HG03060 (cell line): ENCODE results near the gene ST6GALNAC6.

Experiments used
- ATAC-seq: cut with Tn5 transposase; IDR thresholded peaks from one replicate; pipeline ENCODE4 v1.9.1; 2021; ENCODE audit warnings: low read depth, moderate number of reproducible peaks; ENCODE audit not compliant: unreplicated experiment

The ST6GALNAC6 gene, protein sequence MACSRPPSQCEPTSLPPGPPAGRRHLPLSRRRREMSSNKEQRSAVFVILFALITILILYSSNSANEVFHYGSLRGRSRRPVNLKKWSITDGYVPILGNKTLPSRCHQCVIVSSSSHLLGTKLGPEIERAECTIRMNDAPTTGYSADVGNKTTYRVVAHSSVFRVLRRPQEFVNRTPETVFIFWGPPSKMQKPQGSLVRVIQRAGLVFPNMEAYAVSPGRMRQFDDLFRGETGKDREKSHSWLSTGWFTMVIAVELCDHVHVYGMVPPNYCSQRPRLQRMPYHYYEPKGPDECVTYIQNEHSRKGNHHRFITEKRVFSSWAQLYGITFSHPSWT

DNA sequence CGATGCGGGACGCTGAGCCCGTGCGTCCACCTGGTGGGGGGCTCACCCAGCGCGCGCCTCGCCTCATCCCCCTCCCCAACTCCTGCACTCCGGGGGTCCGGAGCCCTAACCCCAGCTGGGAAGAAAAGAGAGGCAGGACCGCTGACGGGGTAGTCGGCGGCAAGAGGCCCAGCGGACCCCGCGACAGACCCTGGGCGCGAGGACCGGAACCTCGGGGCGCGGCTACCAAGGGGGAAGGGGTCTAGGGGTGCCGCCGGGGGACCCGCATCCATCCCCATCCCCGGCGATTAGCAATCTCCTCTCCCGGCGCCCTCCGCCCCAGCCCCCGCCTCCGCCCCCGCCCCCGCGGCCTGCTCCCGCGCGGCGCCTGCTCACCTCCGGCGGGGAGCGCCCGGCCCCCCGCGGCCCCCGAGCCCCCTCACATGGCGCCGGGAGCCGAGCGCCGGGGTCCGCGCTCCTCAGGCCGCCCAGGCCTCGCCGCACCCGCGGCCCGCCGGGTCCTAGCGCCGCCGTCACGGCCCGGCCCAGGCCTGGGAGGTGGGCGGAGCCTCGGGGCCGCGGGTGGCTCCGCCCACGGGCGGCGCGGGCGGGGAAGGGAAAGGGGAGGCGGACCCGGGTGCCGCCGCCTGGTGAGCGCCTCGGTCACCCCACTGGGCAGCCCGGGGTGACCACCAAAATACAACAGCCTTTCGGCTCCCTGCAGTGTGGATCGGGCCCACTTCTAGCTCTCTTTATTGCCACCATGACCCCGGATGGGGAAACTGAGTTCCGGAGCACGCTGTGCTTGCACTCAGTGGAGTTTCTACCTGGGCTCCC lies at the start of gene ST6GALNAC6:
ST6GALNAC6 (minus strand) TSS at position 476 of the 816 bp plus-strand sequence. CDS start 1,622 bp downstream, outside the sequence.
- ATAC-seq = no peak

DNA sequence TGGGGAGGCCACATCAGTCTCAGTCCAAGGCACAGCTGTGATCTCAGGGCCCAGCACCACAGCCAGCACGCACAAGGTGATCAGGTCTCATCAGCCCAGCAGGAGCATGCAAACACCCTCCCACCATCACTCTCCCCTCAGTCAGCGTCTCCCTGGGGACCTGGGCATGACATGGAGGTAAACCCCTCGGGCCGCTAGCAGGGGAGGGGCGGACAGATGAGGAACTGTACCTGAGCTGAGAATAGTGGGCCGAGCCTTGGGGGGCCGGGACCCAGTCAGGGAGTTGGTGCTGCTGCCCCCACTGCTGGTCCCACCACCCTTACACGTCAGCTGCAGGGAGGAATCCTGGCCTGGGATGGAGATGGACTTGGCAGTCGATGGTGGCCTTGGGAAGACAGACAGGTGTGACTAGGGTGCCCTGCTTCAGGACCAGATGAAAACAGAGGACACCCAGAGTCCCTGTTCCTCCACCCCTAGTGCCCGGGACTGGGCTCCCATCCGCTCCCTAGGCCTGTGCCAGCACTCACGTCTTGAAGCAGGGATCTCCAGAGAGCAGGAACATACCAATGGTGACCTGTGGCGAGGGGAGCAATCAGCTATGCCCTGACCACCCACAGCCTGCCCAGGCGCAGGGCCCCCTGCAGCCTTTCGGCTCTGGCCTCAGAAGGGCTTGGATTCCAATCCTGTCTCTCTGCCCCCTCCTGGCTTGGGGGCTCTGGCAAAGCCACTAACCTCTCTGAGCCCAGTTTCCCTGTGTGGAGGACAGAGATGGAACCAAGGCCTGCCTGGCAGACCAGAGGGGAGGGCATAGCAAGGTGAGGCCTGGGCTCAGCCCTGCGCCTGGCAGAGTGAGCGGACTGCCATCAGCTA lies 48.7 kb upstream of the ST6GALNAC6 start:
- no peak for ATAC-seq

DNA sequence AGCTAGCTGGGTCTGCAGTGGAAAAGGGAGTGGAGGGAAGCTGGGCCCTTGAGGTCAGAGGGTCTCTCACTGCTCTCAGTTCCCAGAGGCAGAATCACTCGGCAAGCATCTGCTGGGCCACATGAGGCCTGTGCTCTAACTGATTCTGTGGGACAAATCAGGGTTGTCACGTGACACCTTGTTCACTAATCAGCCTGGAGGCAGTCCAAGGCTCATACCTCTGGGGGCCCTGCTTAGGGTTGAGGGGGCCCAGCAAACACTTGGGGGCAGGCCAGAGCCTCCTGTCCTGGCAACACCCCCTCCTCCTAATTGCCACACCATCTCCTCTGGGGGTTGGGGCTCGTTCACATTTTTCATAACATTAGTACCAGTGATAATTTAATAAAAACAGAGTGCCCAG lies 47.3 kb upstream of the ST6GALNAC6 start:
- ATAC-seq = no peak

DNA sequence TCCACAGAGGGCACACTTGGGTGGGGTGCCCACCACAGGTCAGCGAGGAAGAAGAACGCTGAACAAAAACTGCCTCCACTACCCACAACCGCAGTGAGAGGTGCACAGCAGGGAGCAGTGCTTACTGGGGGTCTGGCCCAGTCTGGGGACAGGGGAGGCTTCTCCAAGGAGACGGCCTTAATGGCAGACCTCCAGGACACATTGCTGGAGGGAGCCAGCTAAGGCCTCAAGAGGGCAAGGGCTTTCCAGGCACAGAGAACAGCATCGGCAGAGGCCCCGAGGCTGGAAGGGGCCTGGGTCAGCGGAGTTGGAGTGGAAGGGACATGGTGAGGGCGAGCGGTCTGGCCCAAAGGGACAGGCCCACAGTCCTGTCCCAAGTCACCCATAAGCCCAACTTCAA lies 46.5 kb upstream of the ST6GALNAC6 start:
- no peak for ATAC-seq

DNA sequence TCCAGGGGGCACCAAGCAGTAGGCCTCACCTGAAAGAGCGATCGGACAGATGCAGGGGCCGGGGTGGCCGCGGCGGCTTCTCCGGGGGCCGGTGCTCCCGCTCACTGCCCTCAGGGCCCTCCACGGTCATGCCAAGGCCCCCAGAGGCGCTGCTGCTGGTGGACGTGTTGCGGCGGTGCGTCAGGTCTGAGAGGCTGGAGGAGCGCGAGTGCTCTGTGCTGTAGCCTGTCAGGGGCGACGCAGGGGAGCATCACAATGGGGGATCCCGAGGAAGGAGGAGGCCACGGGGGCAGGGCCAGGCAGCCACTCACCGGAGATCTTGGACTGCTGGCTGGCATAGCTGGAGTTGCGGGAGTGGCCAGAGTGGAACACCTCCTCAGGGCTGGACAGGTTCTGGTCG lies 45.9 kb upstream of the ST6GALNAC6 start:
- ATAC-seq = no peak

DNA sequence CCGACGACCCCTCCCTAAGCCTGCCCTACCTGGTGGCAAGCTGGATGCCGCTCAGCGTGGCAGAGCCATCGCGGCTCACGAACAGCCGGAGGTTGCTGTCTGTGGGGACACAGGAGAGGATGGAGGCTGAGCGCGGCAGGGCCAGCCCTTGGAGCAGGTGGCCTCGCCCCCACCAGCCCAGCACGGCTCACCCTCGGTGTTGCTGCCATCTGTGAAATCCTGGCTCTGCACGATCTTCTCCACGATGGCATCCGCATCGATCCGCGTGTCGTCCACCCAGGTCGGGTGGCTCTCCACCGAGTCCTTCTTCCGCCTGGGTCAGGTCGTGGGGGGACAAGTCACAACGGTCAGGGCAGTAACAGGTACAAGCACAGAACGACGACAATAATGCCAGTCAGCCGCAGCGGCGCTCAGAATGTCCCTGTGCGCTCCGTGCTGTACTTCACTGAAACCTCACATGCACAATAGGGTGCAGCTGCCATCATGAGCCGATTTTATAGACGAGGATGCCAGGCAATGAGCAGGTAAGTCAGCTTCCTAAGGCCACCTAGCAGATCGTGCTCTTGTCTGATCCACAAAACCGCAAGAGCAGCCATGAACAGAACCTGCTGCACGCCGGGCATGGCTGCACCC lies 45.3 kb upstream of the ST6GALNAC6 start:
- no peak for ATAC-seq

DNA sequence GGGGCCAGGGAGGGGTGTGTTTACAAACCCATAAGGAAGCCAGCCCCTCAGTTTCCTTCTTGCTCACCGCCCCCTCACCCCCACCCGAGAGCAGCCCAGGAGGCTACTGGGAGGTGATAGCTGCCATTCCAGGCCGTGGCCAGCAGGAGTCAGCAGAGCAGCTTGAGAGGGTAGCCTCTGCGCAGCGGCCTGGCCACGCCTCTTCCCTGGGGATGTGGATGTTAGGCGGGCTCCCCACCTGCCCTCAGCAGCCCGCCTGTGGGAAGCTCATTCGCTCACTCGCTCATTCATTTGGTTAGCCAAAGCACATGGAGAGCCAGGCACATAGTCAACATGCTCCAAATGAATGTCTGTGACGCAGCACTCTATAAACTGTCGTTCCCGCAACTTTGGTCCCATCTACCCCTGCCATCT lies 44.3 kb upstream of the ST6GALNAC6 start:
- ATAC-seq = no peak

DNA sequence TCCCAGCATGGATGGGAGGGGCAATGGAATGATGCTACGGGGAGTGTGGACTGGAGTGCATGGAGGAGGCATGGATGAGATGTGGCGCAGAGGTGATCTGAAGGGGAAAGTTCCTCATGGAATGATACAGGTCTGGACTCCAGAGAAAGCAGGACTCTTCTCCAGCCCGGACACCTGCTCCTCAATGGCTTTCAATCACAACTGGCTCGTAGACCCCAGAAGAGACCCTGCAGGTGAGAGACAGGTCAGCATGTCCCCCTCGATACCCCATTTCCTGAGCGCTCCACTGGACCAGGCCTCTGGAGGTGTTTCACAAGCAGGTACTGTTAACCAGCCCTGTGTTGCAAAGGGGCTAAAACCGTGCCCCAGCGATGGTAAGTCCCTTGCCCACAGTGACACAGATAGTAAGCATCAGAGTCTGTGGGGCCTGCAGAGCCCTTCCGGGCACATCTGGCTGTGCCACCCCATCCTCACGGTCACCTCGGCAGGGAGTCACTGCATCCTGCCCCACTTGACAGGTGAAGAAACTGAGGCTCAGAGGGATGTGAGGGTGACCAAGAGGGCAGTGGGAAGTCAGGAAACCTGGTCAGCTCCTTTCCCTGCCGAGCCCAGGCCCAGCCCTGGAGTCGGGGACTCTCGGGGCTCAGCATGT lies 43.7 kb upstream of the ST6GALNAC6 start:
- ATAC-seq = no peak

DNA sequence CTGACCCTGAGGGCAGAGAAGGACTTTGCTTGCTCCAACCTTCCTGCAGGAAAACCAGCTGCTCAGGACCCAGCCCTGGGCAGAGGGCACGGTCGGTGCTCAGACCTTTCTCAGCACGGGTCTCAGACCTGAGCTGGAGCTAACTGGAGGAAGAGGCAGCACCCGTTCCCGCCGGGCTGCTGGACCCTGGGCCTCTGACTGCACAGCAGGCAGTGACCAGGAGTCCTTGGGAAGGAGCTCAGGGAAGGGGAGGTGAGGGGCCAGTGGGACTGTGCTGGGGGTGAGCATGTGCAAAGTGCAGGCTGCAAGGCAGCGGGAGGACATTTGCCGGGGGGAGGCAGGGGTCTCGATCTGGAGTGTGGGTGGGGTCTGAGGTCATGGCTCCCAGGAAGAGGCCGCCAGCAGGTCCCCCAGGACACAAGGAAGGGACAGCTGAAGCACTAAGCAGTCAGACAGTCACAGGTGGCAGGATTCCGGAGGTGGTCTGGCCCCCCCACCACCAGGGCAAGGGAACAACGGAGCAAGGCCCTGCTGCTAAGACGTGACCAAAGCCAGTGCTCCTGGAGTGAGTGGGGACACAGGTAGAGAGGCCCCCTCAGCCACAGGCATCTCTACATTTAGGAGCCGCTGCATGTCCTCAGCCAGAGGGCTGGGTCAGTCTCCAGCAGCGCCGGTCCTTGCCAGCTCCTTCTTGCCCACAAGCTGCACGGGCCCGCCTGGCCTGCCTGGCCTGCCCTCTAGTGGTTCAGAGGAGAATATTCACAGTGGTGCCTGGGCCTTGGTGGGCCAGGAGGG lies 43.0 kb upstream of the ST6GALNAC6 start:
- ATAC-seq = no peak

DNA sequence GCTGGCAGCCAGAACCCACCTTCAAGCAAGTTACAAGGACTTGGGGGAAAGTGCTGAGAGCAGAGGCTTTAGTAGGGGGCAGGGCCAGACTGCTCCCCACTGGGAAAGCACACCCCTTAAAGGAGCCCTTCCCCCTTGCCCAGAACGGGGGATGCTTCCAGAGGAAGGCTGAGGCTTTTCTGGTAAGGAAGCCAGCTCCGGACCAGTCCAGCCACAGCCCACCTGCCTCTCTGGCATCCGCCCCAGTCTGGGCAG lies 42.5 kb upstream of the ST6GALNAC6 start:
- no peak for ATAC-seq

DNA sequence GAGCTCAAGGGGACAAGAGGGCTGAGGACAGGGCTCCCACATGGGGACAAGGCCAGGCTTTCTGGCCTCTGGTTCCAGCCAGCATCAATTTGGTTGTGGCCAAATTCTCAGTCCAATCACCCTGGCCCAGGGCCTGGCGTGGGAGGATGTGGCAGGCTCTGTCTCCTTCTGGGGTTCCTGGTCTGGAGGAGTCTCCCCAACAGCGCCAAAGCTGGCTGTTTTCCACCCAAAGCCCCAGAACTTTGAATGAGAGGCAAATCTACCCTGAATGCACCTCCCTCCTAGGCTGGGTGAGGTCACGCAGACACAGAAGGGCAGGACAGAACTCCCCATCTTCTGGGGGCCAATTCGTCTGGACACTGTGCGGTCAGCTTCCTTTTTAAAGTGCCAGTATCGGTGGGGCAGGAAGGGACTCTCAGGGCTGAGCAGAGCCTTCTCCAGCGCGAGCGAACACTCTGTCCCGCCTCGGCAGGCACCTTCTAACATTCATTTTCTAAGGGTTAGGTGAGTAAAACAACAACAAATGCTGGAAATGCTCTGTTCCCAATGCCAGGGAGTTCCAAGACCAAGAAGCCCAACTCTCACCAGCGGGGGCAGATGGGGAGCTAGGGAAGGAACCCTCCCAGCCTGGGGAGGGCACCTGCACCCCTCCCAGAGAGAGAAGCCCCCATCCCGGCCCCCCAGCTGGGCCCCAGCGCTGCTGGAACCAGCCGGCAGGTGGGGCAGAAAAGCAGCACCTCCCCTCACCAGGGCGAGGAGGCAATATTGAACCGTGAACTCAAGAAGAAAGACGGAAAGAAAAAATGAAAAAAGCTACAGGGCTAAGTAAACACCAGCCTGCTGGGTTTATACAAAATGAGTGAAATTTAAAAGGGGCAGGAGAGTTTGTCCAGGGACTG lies 41.9 kb upstream of the ST6GALNAC6 start:
- ATAC-seq = no peak

DNA sequence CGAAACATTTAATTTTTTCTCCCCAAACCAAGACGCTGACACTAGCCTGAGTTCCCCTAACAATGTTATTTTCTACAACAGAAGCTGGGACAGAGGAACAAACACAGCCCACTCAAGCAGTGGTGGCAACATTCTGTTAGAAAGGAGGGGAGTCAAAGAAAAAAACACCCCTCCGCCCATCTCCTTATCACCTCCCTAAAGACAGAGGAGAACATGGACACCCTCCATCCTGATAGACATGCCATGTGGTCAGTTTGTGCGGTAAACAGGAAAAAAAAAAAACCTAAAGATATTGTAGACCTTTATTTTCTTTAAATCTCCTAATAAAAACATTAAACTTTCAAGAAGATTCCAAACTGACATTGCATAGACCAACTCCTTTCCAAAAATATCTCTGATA lies 41.2 kb upstream of the ST6GALNAC6 start:
- ATAC-seq = no peak

DNA sequence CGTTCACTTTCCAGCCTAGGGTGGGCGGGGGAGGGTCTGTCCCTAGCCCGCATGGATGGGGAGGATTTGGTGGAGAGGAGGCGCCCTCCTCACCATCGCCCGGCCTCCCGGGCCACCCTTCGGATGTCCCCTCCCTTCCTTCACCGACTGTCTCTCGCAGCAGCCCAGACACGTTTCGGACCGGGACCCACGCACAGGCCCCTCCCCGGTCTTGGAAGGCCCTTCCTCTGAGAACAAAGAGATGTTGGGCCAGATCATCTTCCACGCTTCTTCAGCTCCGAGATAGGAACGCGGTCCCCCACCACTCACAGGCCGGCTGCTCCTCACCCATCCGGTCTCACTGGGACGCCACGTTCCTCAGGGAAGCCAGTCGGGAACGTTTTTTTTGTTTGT lies 38.9 kb upstream of the ST6GALNAC6 start:
- no peak for ATAC-seq

DNA sequence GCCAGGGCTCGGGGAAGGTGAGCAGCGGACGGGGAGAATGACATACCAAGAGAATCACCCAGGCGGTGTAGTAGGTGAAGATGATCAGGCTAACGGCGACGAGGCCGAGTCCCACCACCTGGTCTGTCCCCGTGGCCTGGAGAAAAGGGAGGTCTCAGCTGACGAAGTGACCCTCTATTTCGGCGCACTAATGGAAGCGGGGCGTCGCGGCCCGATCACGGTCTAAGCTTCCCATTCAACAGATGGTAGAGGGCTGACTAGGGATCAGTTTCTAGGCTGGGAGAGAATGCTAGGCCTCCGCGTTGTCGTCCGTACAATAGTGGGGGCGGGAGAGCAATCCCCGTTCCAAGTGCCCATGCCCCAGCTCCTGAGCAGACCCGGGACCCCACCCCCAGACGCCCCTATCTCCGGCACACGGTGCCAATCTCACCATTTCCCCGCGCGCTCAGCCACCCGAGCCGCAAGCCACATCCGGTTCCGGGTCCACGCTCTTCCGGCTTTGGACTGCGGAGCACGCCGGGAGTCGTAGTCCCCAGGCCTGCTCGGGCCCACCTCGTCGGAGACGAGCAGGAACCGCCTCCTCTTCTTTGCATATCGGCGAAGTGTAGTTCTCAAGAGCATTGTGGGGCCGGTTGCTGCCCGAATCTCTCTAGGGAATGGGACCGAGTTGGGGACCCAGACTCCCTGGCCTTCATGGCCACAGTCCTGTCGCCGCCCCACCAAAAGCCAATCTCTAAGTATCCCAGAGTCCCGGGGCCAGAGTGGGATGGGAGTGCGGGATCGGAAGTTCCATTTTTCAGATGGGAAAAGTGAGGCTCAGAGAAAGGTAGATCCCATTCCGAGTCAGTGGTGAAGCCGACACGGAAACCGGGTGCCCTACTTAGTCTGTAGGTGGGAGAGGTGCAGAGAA lies 38.2 kb upstream of the ST6GALNAC6 start, which contains the start of gene DPM2:
DPM2 (minus strand) TSS at position 467 of the 910 bp plus-strand sequence; CDS start at position 433, 34 bp downstream.
- ATAC-seq = peak; percentile 69

DNA sequence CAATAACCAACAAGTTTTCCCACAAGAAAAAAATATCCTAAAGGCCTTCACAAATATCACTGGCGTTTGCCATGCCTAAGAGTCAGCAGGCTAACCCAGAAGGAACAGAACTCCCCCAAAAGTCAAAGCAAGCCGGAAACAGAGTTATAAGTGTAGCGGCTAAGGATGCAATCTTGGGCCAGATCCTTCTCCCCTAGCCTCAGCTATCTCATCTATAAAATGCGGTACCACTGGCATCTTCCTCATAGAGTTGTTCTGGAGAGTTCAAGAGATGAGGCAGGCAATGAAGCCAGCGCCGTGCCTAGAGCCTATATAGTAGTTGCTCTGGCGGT lies 37.6 kb upstream of the ST6GALNAC6 start:
- no peak for ATAC-seq

DNA sequence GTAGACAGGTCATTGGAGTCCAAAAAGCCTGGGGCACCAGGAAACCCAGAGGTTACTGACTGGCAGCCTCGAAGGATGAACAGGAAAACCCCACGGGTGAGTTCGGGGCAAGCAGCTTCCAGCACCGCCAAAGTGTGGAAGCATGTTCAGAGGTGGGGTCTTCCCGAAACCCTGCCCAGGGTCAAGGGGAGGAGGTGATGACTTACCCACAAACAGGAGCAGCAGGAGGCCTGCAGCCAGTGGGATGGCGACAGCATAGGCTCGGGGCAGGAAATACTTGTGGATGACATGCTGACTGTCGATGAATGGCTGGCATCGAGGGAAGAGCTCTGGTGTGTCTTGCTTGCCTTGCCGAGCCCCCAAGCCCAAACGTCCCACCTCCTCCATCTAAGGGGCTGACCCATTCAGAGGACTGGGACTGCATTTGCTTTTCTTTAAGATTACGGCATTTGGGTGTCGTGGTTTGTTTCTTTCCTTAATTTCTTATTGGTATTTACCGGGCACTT lies 37.0 kb upstream of the ST6GALNAC6 start:
- ATAC-seq = no peak

DNA sequence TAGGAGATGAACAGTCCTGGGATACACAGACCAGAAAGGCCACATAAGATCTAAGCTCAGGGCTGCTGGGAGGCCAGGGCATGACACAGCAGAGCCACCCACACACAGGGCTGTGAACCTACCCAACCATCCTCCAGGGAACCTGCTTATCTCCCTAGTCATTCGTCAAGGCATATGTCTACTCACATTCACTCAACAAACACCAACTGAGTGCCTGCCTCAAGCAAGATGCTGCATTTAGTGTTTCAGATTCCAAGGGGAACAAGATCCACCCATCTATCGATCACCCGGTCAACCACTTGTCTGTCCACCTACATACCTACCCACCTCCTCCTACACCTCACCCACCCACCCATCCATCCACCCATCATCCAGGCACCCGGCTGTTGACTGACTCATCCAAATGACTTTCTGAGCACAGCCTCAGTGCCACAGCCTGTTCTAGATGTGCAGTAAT lies 36.4 kb upstream of the ST6GALNAC6 start:
- no peak for ATAC-seq
